Measurements from ENCODE around the gene CWF19L1.
"Not testable (repeated sequence)": the region's sequence is repeated elsewhere in the genome, so short reads cannot be mapped to it uniquely, and the experiment has no call there.

CWF19L1 gene

GRCh38 chr10:100282907-100283306 is 15.5 kb upstream of the CWF19L1 start:
- no peak overlapping the region for H3K4me3 ChIP-seq
- no peak for DNase-seq (ENCODE audit: low read depth, low spot score)
- no peak overlapping the region for H3K9ac ChIP-seq (ENCODE audit: insufficient read length)
- H3K27ac ChIP-seq: no peak overlapping the region
- peaks cover 4% of the 10 kb centered on the region; the same call in 1 of the 2 replicates for H3K36me3 ChIP-seq (ENCODE audit: insufficient read depth, low read length)
- no peaks in the 10 kb centered on the region for H3K9me3 ChIP-seq (ENCODE audit: low read depth, low read length)
- TF ChIP-seq FOXP2 (optimal IDR thresholded peaks at IDR 0.05; ENCODE audit: control extremely low read depth, extremely low read length, insufficient read depth) (no peak), EZH2 (IDR thresholded peaks at IDR 0.05) (no peak), POLR2AphosphoS5 (IDR thresholded peaks at IDR 0.05; ENCODE audit: borderline replicate concordance, low read depth, low read length) (no peak)

- H3K36me3 ChIP-seq (ENCODE audit: insufficient read depth, low read length); DNase-seq (ENCODE audit: low read depth, low spot score); H3K4me3 ChIP-seq; H3K9ac ChIP-seq (ENCODE audit: insufficient read length); H3K9me3 ChIP-seq (ENCODE audit: low read depth, low read length); H3K27ac ChIP-seq: not testable (repeated sequence)
Measured at GRCh38 chr10:100276971-100277370, 9.5 kb upstream of the CWF19L1 start.

- no peak overlapping the region for H3K9ac ChIP-seq (ENCODE audit: insufficient read length)
- TF ChIP-seq FOXP2 (optimal IDR thresholded peaks at IDR 0.05; ENCODE audit: control extremely low read depth, extremely low read length, insufficient read depth): no peak
- no peak for TF ChIP-seq EZH2 (IDR thresholded peaks at IDR 0.05)
- TF ChIP-seq POLR2AphosphoS5 (IDR thresholded peaks at IDR 0.05; ENCODE audit: borderline replicate concordance, low read depth, low read length): no peak
- H3K27ac ChIP-seq: no peak overlapping the region
- H3K9me3 ChIP-seq (ENCODE audit: low read depth, low read length): no peaks in the 10 kb centered on the region
- H3K36me3 ChIP-seq (ENCODE audit: insufficient read depth, low read length): no peaks in the 10 kb centered on the region
- no peak overlapping the region for H3K4me3 ChIP-seq
- no peak for DNase-seq (ENCODE audit: low read depth, low spot score)
Measured at GRCh38 chr10:100265821-100266485, 1.5 kb downstream of the CWF19L1 start.

- TF ChIP-seq POLR2AphosphoS5 (IDR thresholded peaks at IDR 0.05; ENCODE audit: borderline replicate concordance, low read depth, low read length) (no peak), FOXP2 (optimal IDR thresholded peaks at IDR 0.05; ENCODE audit: control extremely low read depth, extremely low read length, insufficient read depth) (no peak), EZH2 (IDR thresholded peaks at IDR 0.05) (no peak)
- Histone ChIP-seq H3K36me3 (ENCODE audit: insufficient read depth, low read length) (peaks cover 3% of the 10 kb centered on the region; the same call in 1 of the 2 replicates), H3K9ac (ENCODE audit: insufficient read length) (no peak overlapping the region), H3K27ac (no peak overlapping the region), H3K9me3 (ENCODE audit: low read depth, low read length) (no peaks in the 10 kb centered on the region), H3K4me3 (no peak overlapping the region)
- no peak for DNase-seq (ENCODE audit: low read depth, low spot score)
Measured at GRCh38 chr10:100254191-100254590, 13.2 kb downstream of the CWF19L1 start.

GRCh38 chr10:100253041-100253440 is 14.4 kb downstream of the CWF19L1 start:
- TF ChIP-seq EZH2 (IDR thresholded peaks at IDR 0.05): no peak
- no peak for TF ChIP-seq POLR2AphosphoS5 (IDR thresholded peaks at IDR 0.05; ENCODE audit: borderline replicate concordance, low read depth, low read length)
- no peak for TF ChIP-seq FOXP2 (optimal IDR thresholded peaks at IDR 0.05; ENCODE audit: control extremely low read depth, extremely low read length, insufficient read depth)

GRCh38 chr10:100248820-100249219 is 18.6 kb downstream of the CWF19L1 start:
- no peak overlapping the region for H3K9ac ChIP-seq (ENCODE audit: insufficient read length)
- H3K4me3 ChIP-seq: no peak overlapping the region
- DNase-seq (ENCODE audit: low read depth, low spot score): no peak
- H3K36me3 ChIP-seq (ENCODE audit: insufficient read depth, low read length): peaks cover 10% of the 10 kb centered on the region; the same call in 1 of the 2 replicates
- H3K27ac ChIP-seq: no peak overlapping the region
- H3K9me3 ChIP-seq (ENCODE audit: low read depth, low read length): no peaks in the 10 kb centered on the region
- TF ChIP-seq FOXP2 (optimal IDR thresholded peaks at IDR 0.05; ENCODE audit: control extremely low read depth, extremely low read length, insufficient read depth) (no peak), EZH2 (IDR thresholded peaks at IDR 0.05) (no peak), POLR2AphosphoS5 (IDR thresholded peaks at IDR 0.05; ENCODE audit: borderline replicate concordance, low read depth, low read length) (no peak)

More at GRCh38 chr10:100253041-100253440, 14.4 kb downstream of the CWF19L1 start:
- H3K27ac ChIP-seq: no peak overlapping the region
- peaks cover 6% of the 10 kb centered on the region; the same call in 1 of the 2 replicates for H3K36me3 ChIP-seq (ENCODE audit: insufficient read depth, low read length)
- H3K9me3 ChIP-seq (ENCODE audit: low read depth, low read length): no peaks in the 10 kb centered on the region
- H3K4me3 ChIP-seq: no peak overlapping the region
- no peak overlapping the region for H3K9ac ChIP-seq (ENCODE audit: insufficient read length)
- DNase-seq (ENCODE audit: low read depth, low spot score): no peak

- no peak overlapping the region for H3K9ac ChIP-seq (ENCODE audit: insufficient read length)
- no peak overlapping the region for H3K4me3 ChIP-seq
- H3K27ac ChIP-seq: no peak overlapping the region
- H3K36me3 ChIP-seq (ENCODE audit: insufficient read depth, low read length): peaks cover 20% of the 10 kb centered on the region; the same call in 1 of the 2 replicates
- DNase-seq (ENCODE audit: low read depth, low spot score): no peak
- H3K9me3 ChIP-seq (ENCODE audit: low read depth, low read length): no peaks in the 10 kb centered on the region
- TF ChIP-seq POLR2AphosphoS5 (IDR thresholded peaks at IDR 0.05; ENCODE audit: borderline replicate concordance, low read depth, low read length) (no peak), FOXP2 (optimal IDR thresholded peaks at IDR 0.05; ENCODE audit: control extremely low read depth, extremely low read length, insufficient read depth) (no peak), EZH2 (IDR thresholded peaks at IDR 0.05) (no peak)
Measured at GRCh38 chr10:100245484-100246220, 21.8 kb downstream of the CWF19L1 start.

- H3K9me3 ChIP-seq (ENCODE audit: low read depth, low read length): no peaks in the 10 kb centered on the region
- peaks cover 13% of the 10 kb centered on the region; the same call in 1 of the 2 replicates for H3K36me3 ChIP-seq (ENCODE audit: insufficient read depth, low read length)
- TF ChIP-seq FOXP2 (optimal IDR thresholded peaks at IDR 0.05; ENCODE audit: control extremely low read depth, extremely low read length, insufficient read depth) (no peak), EZH2 (IDR thresholded peaks at IDR 0.05) (no peak), POLR2AphosphoS5 (IDR thresholded peaks at IDR 0.05; ENCODE audit: borderline replicate concordance, low read depth, low read length) (no peak)
- DNase-seq (ENCODE audit: low read depth, low spot score): no peak
- H3K9ac ChIP-seq (ENCODE audit: insufficient read length): no peak overlapping the region
- no peak overlapping the region for H3K27ac ChIP-seq
- no peak overlapping the region for H3K4me3 ChIP-seq
Measured at GRCh38 chr10:100239851-100240250, 27.6 kb downstream of the CWF19L1 start.

Measured in SK-N-MC (cell line).